Measurements from ENCODE around the gene F8. TPM values are rescaled to one million over a fixed set of nuclear protein-coding genes. Genes with fewer than 3 reads are reported as not detected.

F8 gene
- total RNA-seq = 5.2 and 6.7 TPM in 2 replicates

DNA sequence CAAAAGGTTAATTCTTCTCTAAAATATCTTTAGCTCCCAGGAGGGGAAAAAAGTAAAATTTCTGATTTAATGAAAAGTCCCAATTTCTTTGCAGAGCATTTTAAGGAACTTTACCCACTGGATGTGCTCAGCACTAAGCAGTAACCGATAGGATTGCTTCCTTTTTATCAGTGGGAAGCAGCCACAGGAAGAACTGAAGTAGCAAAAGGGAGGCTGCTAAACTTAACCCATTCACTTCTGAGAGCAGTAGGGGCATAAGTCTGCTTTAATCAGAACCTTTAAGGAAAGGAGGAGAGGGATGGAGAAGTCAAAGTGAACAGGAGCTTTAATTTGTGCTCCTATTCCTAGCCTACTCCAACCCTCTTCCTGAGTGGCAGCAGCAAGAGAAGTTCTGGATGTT is at the start of gene F8:
Gene F8 (minus strand): TSS at position 139 of the 400 bp plus-strand sequence. CDS start 171 bp downstream, outside the sequence.

GRCh38 chrX:155070975-155071693 is 48.6 kb upstream of the F8 start, which contains the start of the genes BRCC3, CMC4 and MTCP1:
BRCC3 (plus strand) TSS chrX:155071508; CDS start chrX:155071528, 20 bp downstream.
CMC4 (minus strand) TSS chrX:155071136; CDS start chrX:155064023, 7,113 bp downstream.
MTCP1 (minus strand) TSS chrX:155071136; CDS start chrX:155066010, 5,126 bp downstream.

DNA sequence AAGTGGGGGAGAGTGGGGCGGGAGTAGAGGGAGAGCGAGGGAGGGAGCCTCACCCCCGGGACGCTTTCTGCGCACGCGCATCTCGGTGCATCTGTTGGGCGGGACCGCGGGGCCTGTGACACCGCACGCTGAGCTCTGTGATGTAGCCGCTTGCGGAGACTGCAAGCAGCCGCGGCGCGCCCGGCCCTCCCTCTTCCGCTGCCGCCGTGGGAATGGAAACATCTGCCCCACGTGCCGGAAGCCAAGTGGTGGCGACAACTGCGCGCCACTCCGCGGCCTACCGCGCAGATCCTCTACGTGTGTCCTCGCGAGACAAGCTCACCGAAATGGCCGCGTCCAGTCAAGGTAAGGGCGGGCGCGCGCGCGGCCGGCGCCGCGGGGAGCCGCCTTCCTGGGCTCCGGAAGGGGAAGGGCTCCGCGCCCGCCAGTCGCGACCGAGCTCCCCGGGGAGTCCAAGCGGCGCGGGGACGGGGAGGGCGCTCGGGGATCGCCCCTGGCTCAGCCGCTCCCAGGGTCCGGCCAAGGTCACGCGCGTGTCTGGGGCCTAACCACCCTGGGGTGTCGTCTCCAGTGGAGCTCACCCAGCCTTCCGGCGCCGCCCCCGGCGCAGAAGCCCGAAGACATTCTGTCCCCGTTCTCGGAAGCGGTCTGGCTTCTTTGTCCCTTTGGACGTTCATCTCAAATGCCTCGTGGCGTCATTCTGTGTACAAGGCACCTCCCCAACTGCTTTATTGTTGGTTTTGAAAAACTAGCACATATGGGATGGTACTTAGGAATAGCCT is 4.4 kb upstream of the F8 start, which contains the start of gene FUNDC2:
Gene FUNDC2 (plus strand): TSS at position 118 of the 782 bp plus-strand sequence. CDS start 95 bp downstream, at position 213.

GRCh38 chrX:154886069-154886788 is 136.3 kb downstream of the F8 start, which contains the start of gene F8A1:
F8A1 (plus strand) TSS chrX:154886355; CDS start chrX:154886375, 20 bp downstream.

GRCh38 chrX:154834562-154834961 is 188.0 kb downstream of the F8 start, which contains the start of gene SMIM9:
SMIM9 (minus strand) TSS chrX:154834662; CDS start chrX:154830856, 3,806 bp downstream.

DNA sequence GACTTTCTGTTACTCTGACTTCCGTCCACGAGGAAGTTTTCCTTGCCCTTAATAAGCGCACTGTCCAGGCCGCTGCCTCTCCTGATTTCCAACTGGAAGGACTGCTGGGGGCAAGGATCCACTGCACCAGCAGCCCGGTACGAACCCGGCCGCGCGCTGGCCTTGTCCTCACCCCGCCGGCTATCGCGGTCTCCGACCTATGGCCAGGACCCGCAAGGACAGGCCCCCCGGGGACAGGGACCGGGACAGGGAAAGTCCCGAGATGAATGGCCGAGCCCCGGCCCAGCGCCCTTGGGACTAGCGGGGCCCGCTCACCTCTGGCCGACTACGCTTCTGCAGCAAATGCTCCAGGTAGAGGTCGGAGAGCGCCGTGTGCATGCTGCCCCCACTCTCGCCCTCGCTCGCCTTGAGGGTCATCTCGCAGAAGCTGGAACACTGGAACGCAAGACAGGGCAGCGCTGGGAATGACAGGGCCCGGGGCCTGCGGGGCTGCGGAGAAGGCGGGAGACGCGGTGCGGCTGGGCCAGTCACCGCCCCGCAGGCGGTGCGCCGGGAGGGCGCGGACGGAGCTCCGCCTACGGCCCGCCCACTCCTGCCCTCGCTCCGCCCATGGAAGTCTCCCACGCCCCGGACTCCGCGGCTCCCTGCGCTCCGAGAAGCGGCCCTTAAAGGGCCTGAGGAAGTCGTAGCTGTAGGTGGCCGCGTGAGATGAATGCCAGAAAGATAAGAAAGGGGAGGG is 217.4 kb downstream of the F8 start, which contains the start of gene MPP1:
Gene MPP1 (minus strand): TSS at position 529 of the 739 bp plus-strand sequence. CDS start 112 bp downstream, at position 417.

Small RNA genes within 50 kb of the gene (small RNA-seq; reads per million reads assigned to genes)
- gene MIR1184-1 = not detected

Other genes with a start within 250 kb of the F8 start
- gene MPP1, start 217.2 kb downstream of the F8 start, total RNA-seq = 10.7 and 15.4 TPM in 2 replicates
- not detected in 2 replicates for gene SMIM9, start 188.1 kb downstream of the F8 start, total RNA-seq
- 4.2 and 7.0 TPM in 2 replicates for gene F8A1, start 136.4 kb downstream of the F8 start, total RNA-seq
- 25.8 and 30.1 TPM in 2 replicates for gene FUNDC2, start 4.1 kb upstream of the F8 start, total RNA-seq
- gene CMC4, start 48.4 kb upstream of the F8 start, total RNA-seq = 11.9 and 12.0 TPM in 2 replicates
- gene MTCP1, start 48.4 kb upstream of the F8 start, total RNA-seq = 0.97 and 1.1 TPM in 2 replicates
- gene BRCC3, start 48.8 kb upstream of the F8 start, total RNA-seq = 11.2 and 11.7 TPM in 2 replicates
- gene VBP1, start 193.7 kb upstream of the F8 start, total RNA-seq = 38.8 and 46.3 TPM in 2 replicates
- 0.65 and 0.85 TPM in 2 replicates for gene RAB39B, start 241.8 kb upstream of the F8 start, total RNA-seq

Measured in hair follicle dermal papilla cell (primary cell).